Upper lobe of left lung (tissue), 6 donors: Measurements from ENCODE around the gene NINJ1. TPM values are rescaled to one million over a fixed set of nuclear protein-coding genes. Genes with fewer than 3 reads are reported as not detected.

ENCODE experiments used
- ATAC-seq, 2 donors: fragments of 200-7000 bp; cut with Tn5 transposase; one replicate each; pipeline ENCODE4 v1.9.1; 2022; ENCODE audit warnings: mild to moderate bottlenecking in 2 of 2, moderate library complexity in 2 of 2; ENCODE audit not compliant: low FRiP score in 2 of 2
- DNase-seq, 2 donors: peaks; one replicate each; pipeline ENCODE4 v3.0.0-alpha.2; 2019 to 2020
- H3K27ac ChIP-seq, 4 donors: fragments of 200-600 bp; sonication (generic); one replicate each; pipeline ENCODE4 v1.5.1; 2016 to 2019
- H3K27me3 ChIP-seq, 4 donors: fragments of 200-600 bp; sonication (generic); one replicate each; pipeline ENCODE4 v1.5.1; 2017 to 2019
- H3K36me3 ChIP-seq, 4 donors: fragments of 200-600 bp; sonication (generic); one replicate each; pipeline ENCODE4 v1.5.1; 2016 to 2019
- H3K4me1 ChIP-seq, 4 donors: fragments of 200-600 bp; sonication (generic); one replicate each; pipeline ENCODE4 v1.5.1; 2018 to 2019
- H3K4me3 ChIP-seq, 4 donors: fragments of 200-600 bp; sonication (generic); one replicate each; pipeline ENCODE4 v1.5.1; 2017 to 2019; ENCODE audit warnings: mild to moderate bottlenecking in 2 of 4, moderate library complexity in 1 of 4
- H3K9me3 ChIP-seq, 4 donors: fragments of 200-600 bp; sonication (generic); one replicate each; pipeline ENCODE4 v1.5.1; 2018 to 2019
- EP300 ChIP-seq, 4 donors: sonication (generic); formaldehyde crosslinking; IDR thresholded peaks; one replicate each; pipeline ENCODE4 v1.5.1; 2017; ENCODE audit warnings: antibody characterized with exemption in 4 of 4, control low read depth in 2 of 4
- POLR2A ChIP-seq, 4 donors: fragments of 450-650 bp; IDR thresholded peaks; one replicate each; pipeline ENCODE4 v1.5.1; 2016 to 2017; ENCODE audit warnings: antibody characterized with exemption in 4 of 4, mild to moderate bottlenecking in 2 of 4
- POLR2AphosphoS5 ChIP-seq, 2 donors: sonication (generic); formaldehyde crosslinking; IDR thresholded peaks; one replicate each; pipeline ENCODE4 v1.5.1; 2017; ENCODE audit warnings: antibody characterized with exemption in 2 of 2
- WGBS, 2 donors: methylation state at CpG; one replicate each; pipeline ENCODE4 v1.1.5; 2017 to 2018; 5-methylcytosine and 5-hydroxymethylcytosine counted together
- total RNA-seq, 6 donors: library from RNA; depleted of rRNA in 4 of 6; stranded (reverse); fragments of >200 nt in 4 of 6; gene quantifications; one replicate each; pipeline versions ENCODE4 v1.1.0 to v1.2.1, GENCODE V29; 2016 to 2021
- TF ChIP-seq, protein P1 (sequence below), 6 experiments: fragments of 450-650 bp in 4 of 6; fragments of 200-600 bp in 2 of 6; sonication (generic) in 2 of 6; IDR thresholded peaks; one replicate each; pipeline ENCODE4 v1.5.1; 2016 to 2019; ENCODE audit warnings: antibody characterized with exemption in 6 of 6
- donor health status: DM: no; HTN: no; CAD: no; lungs with moderate emphysema.
- donor health status: DM: no; HTN: yes; CAD: no; lungs with severe emphysema.

The NINJ1 gene
- total RNA-seq, 6 donors from 2014 or later: 35.6 to 83.9 (median 56.8) TPM

GRCh38 chr9:93131599-93132286, 2.3 kb downstream of the NINJ1 start:
- Histone ChIP-seq H3K4me1 (peaks cover 75 to 89% (median 81%) of the 10 kb centered on the region in 4 donors), H3K9me3 (no peaks in the 10 kb centered on the region), H3K27ac (peak overlapping the region; percentile 93 to 99 (median 98)), H3K27me3 (no peaks in the 10 kb centered on the region), H3K4me3 (peak overlapping the region in 2 of 4 donors; percentile 70 to 97), H3K36me3 (no peaks in the 10 kb centered on the region)
- ATAC-seq (no peak), DNase-seq (no peak)
- TF ChIP-seq POLR2A (IDR thresholded peaks at IDR 0.05) (no peak), EP300 (IDR thresholded peaks at IDR 0.05) (no peak), POLR2AphosphoS5 (IDR thresholded peaks at IDR 0.05) (no peak)
- TF ChIP-seq, protein P1, sequence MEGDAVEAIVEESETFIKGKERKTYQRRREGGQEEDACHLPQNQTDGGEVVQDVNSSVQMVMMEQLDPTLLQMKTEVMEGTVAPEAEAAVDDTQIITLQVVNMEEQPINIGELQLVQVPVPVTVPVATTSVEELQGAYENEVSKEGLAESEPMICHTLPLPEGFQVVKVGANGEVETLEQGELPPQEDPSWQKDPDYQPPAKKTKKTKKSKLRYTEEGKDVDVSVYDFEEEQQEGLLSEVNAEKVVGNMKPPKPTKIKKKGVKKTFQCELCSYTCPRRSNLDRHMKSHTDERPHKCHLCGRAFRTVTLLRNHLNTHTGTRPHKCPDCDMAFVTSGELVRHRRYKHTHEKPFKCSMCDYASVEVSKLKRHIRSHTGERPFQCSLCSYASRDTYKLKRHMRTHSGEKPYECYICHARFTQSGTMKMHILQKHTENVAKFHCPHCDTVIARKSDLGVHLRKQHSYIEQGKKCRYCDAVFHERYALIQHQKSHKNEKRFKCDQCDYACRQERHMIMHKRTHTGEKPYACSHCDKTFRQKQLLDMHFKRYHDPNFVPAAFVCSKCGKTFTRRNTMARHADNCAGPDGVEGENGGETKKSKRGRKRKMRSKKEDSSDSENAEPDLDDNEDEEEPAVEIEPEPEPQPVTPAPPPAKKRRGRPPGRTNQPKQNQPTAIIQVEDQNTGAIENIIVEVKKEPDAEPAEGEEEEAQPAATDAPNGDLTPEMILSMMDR (IDR thresholded peaks at IDR 0.05): no peak
- 85 to 89% methylated on average over 13 of the region's 13 CpGs for WGBS, 2 donors

DNA sequence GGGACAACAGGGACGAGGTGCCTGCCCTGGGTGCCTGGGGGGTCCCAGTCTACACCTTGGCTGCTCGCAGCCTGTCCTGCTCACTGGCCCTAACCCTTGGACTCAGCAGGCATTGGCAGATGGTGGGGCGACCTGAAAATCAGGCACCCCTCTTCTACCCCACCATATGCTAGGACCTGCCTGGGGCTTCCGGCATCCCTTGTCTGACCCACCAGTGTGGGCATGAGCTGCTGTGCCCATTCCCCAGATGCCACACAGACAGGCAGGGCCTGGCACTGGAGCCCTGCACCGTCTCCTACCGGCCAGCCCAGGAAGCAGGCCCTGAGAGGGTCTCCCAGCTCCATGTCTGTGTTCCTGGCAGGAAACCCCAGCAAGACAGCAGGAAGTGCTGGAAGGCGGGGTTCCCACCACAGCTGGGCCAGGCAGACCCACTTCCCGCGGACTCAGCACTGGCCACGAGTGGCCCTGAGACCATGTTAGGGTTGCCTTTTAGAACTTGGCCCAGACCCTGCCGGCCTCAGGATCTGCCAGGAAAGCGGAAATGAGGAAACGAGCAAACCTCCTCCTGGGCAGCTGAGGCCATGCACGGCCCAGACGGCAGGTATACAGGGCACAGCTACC, 3.1 kb downstream of the NINJ1 start:
- Histone ChIP-seq H3K27ac (peak overlapping the region; percentile 93 to 99 (median 98)), H3K9me3 (no peaks in the 10 kb centered on the region), H3K4me1 (peaks cover 82 to 93% (median 86%) of the 10 kb centered on the region in 4 donors), H3K4me3 (peak overlapping the region in 1 of 4 donors; percentile 70), H3K27me3 (no peaks in the 10 kb centered on the region), H3K36me3 (peaks cover 0 to 5% (median 1%) of the 10 kb centered on the region in 4 donors)
- peak in 1 of 2 donors; percentile 27 for TF ChIP-seq POLR2AphosphoS5 (IDR thresholded peaks at IDR 0.05)
- TF ChIP-seq, protein P1 (IDR thresholded peaks at IDR 0.05): peak in 2 of 6 experiments; percentile 21 to 47
- TF ChIP-seq POLR2A (IDR thresholded peaks at IDR 0.05): peak in 1 of 4 donors; percentile 19
- no peak for TF ChIP-seq EP300 (IDR thresholded peaks at IDR 0.05)
- DNase-seq: peak; percentile 52 to 58
- ATAC-seq: no peak
- WGBS, 2 donors: 39 to 46% methylated on average over 3 to 14 of the region's 15 CpGs

DNA sequence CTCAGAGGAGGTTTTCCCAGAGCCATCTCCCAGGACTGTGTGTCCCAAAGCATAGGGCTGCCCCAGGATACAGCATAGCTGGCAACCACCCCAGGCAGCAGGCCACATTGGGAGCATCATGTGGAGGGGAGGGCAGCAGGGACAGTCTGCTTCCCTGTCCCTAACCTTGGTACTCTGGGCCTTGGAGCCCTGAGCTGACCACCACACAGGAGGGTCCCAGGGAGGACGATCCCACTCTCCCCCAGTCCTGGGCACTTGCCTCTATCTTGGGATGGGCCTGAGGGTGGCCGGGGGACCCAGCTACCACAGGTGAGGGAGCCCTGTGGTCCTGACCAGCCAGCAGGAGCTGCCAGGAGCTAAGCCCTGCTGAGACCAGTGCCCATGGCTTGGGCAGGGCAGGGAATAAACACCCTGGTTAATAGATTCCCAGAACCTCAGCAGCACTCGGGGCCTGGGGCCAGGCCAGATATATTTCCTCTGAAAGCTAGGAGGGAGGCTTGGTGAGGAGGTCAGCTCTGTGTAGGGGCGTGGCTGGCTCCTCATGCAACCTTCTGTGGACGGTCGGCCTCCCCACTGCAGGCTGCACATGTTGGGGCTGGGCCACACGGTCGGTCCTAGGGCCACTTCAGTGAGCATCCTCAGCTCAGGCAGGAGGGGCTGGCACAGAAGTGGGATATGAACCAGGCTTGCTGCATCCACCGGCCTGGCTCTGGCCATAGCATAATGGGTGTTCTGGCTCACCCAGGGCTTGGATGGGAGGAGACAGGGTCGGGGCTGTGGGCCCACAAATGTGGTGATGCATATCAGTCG, 4.2 kb downstream of the NINJ1 start:
- peak overlapping the region; percentile 93 to 99 (median 98) for H3K27ac ChIP-seq
- peaks cover 0 to 14% (median 6%) of the 10 kb centered on the region in 4 donors for H3K36me3 ChIP-seq
- 72 to 94% methylated on average over 4 to 9 of the region's 11 CpGs for WGBS, 2 donors
- DNase-seq (no peak), ATAC-seq (no peak)
- no peaks in the 10 kb centered on the region for H3K9me3 ChIP-seq
- no peak overlapping the region for H3K4me3 ChIP-seq
- no peaks in the 10 kb centered on the region for H3K27me3 ChIP-seq
- H3K4me1 ChIP-seq: peaks cover 77 to 85% (median 78%) of the 10 kb centered on the region in 4 donors
- TF ChIP-seq EP300 (IDR thresholded peaks at IDR 0.05): no peak
- TF ChIP-seq POLR2AphosphoS5 (IDR thresholded peaks at IDR 0.05): no peak
- TF ChIP-seq, protein P1 (IDR thresholded peaks at IDR 0.05): no peak
- TF ChIP-seq POLR2A (IDR thresholded peaks at IDR 0.05): no peak

GRCh38 chr9:93129286-93129685, 4.8 kb downstream of the NINJ1 start:
- Histone ChIP-seq H3K4me1 (peaks cover 71 to 80% (median 74%) of the 10 kb centered on the region in 4 donors), H3K27ac (peak overlapping the region; percentile 25 to 99 (median 98)), H3K4me3 (no peak overlapping the region), H3K9me3 (no peaks in the 10 kb centered on the region), H3K36me3 (peaks cover under 1 to 20% (median 12%) of the 10 kb centered on the region in 4 donors), H3K27me3 (no peaks in the 10 kb centered on the region)
- no peak for ATAC-seq
- 59 to 79% methylated on average over 4 to 8 of the region's 8 CpGs for WGBS, 2 donors
- TF ChIP-seq EP300 (IDR thresholded peaks at IDR 0.05): no peak
- TF ChIP-seq POLR2AphosphoS5 (IDR thresholded peaks at IDR 0.05): peak; percentile 8 to 47
- no peak for TF ChIP-seq POLR2A (IDR thresholded peaks at IDR 0.05)
- TF ChIP-seq, protein P1 (IDR thresholded peaks at IDR 0.05): no peak
- no peak for DNase-seq
